NCI-H2029 treated with DMSO at 0.1 percent for 48 hours (cell line): ENCODE results near the gene CASZ1.
A peak's percentile ranks its signal among the peaks of the same experiment; 100 is the strongest.

ENCODE experiments used
- DNase-seq: peaks from one replicate; lab custom pipeline; 2025; lab: John Stamatoyannopoulos, UW

CASZ1 gene

GRCh38 chr1:10670190-10670589 is 126.3 kb downstream of the CASZ1 start:
- DNase-seq: no peak

GRCh38 chr1:10669570-10669969 is 126.9 kb downstream of the CASZ1 start:
- DNase-seq: no peak

GRCh38 chr1:10667861-10668761 is 128.3 kb downstream of the CASZ1 start:
- DNase-seq: no peak

- DNase-seq: no peak
These were observed 130.3 kb downstream of the CASZ1 start for GRCh38 chr1:10665930-10666850.

- no peak for DNase-seq
These were observed 131.2 kb downstream of the CASZ1 start for GRCh38 chr1:10665226-10665625.

- no peak for DNase-seq
These were observed 132.2 kb downstream of the CASZ1 start for GRCh38 chr1:10664251-10664650.

GRCh38 chr1:10663678-10664035 is 132.8 kb downstream of the CASZ1 start:
- no peak for DNase-seq

GRCh38 chr1:10662824-10663677 is 133.4 kb downstream of the CASZ1 start:
- DNase-seq: no peak

- DNase-seq: no peak
These were observed 134.3 kb downstream of the CASZ1 start for GRCh38 chr1:10662090-10662688.

GRCh38 chr1:10661453-10661852 is 135.0 kb downstream of the CASZ1 start:
- no peak for DNase-seq

GRCh38 chr1:10659646-10660540 is 136.6 kb downstream of the CASZ1 start:
- no peak for DNase-seq

GRCh38 chr1:10659218-10659617 is 137.2 kb downstream of the CASZ1 start:
- DNase-seq: no peak

GRCh38 chr1:10658396-10659066 is 137.9 kb downstream of the CASZ1 start:
- no peak for DNase-seq

GRCh38 chr1:10657088-10657847 is 139.2 kb downstream of the CASZ1 start:
- DNase-seq: no peak

GRCh38 chr1:10656431-10656830 is 140.0 kb downstream of the CASZ1 start:
- no peak for DNase-seq

- DNase-seq: no peak
These were observed 141.4 kb downstream of the CASZ1 start for GRCh38 chr1:10655002-10655401.

GRCh38 chr1:10653370-10654125 is 142.9 kb downstream of the CASZ1 start:
- no peak for DNase-seq

GRCh38 chr1:10652626-10653025 is 143.8 kb downstream of the CASZ1 start:
- peak; percentile 82 for DNase-seq
